Kidney glomerular epithelial cell (primary cell): ENCODE data around the gene RBP4.

Source experiments
- DNase-seq: peaks from one replicate; lab custom pipeline; 2025; lab: John Stamatoyannopoulos, UW

Gene RBP4

GRCh38 chr10:93595378-93596161, 5.5 kb downstream of the RBP4 start:
- DNase-seq: no peak

GRCh38 chr10:93594518-93594917, 6.5 kb downstream of the RBP4 start:
- DNase-seq: no peak

GRCh38 chr10:93593749-93594148, 7.3 kb downstream of the RBP4 start:
- DNase-seq: no peak

GRCh38 chr10:93593254-93593653, 7.8 kb downstream of the RBP4 start:
- DNase-seq: no peak

GRCh38 chr10:93591065-93591808, 9.8 kb downstream of the RBP4 start:
- DNase-seq: no peak

GRCh38 chr10:93590638-93591037, 10.4 kb downstream of the RBP4 start:
- DNase-seq: no peak

GRCh38 chr10:93589648-93590562, 11.1 kb downstream of the RBP4 start:
- DNase-seq: no peak

GRCh38 chr10:93584445-93584844, 16.6 kb downstream of the RBP4 start:
- DNase-seq: no peak

GRCh38 chr10:93580828-93581227, 20.2 kb downstream of the RBP4 start:
- DNase-seq: no peak

GRCh38 chr10:93579985-93580711, 20.9 kb downstream of the RBP4 start:
- no peak for DNase-seq

- DNase-seq: no peak
Observed at GRCh38 chr10:93579089-93579488, 21.9 kb downstream of the RBP4 start.

- DNase-seq: no peak
Observed at GRCh38 chr10:93577565-93577964, 23.5 kb downstream of the RBP4 start.

- DNase-seq: no peak
Observed at GRCh38 chr10:93576888-93577287, 24.1 kb downstream of the RBP4 start.

GRCh38 chr10:93573924-93574323, 27.1 kb downstream of the RBP4 start:
- no peak for DNase-seq

GRCh38 chr10:93573051-93573909, 27.8 kb downstream of the RBP4 start:
- DNase-seq: no peak

GRCh38 chr10:93572606-93573005, 28.4 kb downstream of the RBP4 start:
- no peak for DNase-seq

- no peak for DNase-seq
Observed at GRCh38 chr10:93570383-93570782, 30.7 kb downstream of the RBP4 start.

GRCh38 chr10:93568105-93568390, 33.0 kb downstream of the RBP4 start:
- DNase-seq: no peak

- DNase-seq: no peak
Observed at GRCh38 chr10:93567277-93568104, 33.5 kb downstream of the RBP4 start.
